ENCODE measurements around the gene CIDEB. TPM values are rescaled to one million over a fixed set of nuclear protein-coding genes. Genes with fewer than 3 reads are reported as not detected.

Gene CIDEB
- total RNA-seq, 1 donor from 2014 or later, result 2.4 TPM

DNA sequence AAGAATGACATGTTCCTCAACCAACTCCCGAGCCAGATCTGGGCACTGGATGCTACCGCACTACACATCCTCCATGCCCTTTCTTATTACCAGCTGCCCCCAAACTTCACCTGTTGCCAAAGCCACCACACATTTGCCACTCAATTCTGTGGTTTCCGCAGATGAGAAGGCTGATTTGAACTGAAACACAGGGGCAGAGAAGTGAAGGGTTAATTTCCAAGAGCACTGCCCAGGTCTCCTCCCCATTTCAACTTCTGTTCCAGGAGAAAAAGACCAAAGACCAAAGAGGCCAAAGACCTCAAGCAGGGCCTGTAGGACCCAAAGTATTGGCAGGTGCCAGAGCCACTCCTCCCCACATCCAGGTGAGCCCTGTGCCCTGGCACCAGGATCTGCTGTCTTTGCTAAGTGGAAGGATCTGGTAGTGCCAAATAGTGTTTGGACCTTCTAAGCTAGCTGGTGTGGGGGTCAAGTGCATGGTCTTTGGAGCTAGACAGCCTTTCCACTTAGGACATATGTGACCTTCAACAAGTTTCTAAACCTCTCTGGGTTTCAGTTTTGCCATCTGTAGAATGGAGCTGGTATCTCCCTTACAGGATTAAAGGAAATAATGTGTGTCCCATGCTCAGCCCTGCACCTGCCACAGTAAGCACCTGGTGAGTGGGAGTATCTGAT lies 16.2 kb downstream of the CIDEB start:
- no peak for DNase-seq (ENCODE audit: low read depth in 2 of 2)

DNA sequence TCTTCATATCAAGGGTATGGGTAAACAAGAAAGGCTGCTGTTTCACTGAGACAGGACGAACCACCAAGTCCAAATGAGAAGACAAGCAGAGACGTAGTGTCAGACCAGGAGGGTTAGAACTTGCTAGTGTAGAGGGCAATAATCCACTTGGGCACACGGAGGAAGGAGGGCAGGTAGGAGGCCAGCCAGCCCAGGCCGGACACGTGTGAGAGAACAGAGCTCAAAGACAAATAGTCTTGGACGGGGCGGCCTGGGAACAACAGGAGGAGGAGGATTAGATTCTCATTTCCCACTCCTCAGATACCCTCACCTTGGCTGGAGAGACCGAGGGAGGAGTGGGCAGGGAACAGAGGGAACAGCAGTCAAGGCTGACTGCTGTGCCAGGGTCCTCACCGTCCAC lies 17.0 kb downstream of the CIDEB start:
- DNase-seq (ENCODE audit: low read depth in 2 of 2), result no peak

- DNase-seq (ENCODE audit: low read depth in 2 of 2), result no peak
Measured at GRCh38 chr14:24289649-24290280, 18.0 kb downstream of the CIDEB start.

- no peak for DNase-seq (ENCODE audit: low read depth in 2 of 2)
Measured at GRCh38 chr14:24286996-24287395, 20.8 kb downstream of the CIDEB start.

- no peak for DNase-seq (ENCODE audit: low read depth in 2 of 2)
Measured at GRCh38 chr14:24285351-24285750, 22.4 kb downstream of the CIDEB start.

DNA sequence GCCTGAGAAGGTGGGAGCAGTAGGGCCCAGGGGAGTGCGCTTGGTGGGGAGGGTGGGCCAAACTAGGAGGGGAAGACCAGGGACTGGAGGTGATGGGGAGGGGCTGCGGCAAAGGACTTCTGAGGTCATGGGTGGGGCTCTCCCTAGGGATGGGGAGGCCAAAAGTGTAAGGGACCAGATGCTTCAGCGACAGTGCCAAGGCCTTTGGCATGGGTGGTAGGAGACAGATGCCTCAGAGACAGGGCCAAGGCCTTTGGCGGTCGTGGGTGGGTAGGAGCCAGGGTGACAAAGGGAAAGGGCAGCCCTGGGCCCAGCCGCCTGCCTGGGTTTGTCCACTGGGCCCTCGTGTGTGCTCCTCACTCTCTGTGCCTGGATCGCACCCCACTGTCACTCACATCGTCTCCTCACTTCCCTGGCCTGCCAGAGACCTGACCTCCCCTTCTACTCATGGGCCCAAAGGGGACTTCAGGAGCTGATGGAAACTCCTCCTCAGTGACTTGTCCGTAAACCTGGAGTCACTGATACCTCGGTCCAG lies 23.2 kb downstream of the CIDEB start:
- no peak for DNase-seq (ENCODE audit: low read depth in 2 of 2)

DNA sequence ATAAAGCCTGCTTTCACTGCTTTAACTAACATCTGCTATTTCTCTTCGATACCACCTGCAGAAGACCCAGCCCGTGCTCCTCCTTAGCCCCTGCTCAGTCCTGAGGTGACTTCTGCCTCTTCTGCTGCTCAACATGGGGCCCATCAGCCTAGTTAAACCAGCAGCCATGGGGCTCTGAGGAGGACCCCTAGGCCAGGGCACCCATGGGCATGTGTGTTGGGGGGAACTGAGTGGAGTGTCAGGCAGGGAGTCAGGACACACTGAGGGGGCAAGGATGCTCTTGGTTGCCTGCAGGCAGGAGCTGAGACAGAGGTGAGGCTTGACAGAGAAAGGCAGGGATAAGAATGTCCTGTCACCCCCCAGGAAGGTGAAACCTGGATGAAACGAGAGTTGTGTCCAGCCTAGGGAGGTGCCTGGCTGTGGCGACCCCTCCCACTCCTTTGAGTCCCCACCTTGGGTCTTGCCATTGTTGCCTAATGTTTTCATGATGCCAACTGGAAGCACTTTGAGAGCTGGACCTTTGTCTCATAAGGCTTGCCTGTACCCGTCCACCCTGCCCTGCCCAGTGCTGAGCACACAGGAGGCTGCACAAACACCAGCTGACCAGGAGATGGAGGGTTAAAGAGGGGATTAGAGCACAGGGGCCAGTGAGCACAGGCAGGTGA lies 23.8 kb downstream of the CIDEB start:
- no peak for DNase-seq (ENCODE audit: low read depth in 2 of 2)

DNA sequence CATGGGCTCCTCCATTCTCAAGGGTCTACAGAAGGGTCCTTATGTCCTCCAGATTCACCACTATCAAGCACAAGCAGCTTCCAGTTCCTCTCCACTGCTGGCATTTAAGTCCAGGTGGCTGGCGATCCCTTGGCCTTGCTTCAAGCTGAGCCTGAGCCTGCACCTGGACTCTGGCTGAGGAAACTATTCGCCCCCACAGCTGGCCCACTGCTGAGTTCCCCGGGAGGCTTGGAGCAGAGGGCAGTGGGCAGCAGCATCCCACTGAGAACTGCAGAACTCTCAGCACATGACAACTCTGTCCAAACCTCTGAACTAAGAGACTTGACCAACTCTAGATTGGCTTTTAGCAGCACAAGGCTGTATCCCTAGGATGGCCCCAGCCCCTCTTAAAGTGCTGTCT lies 25.0 kb downstream of the CIDEB start:
- no peak for DNase-seq (ENCODE audit: low read depth in 2 of 2)

DNA sequence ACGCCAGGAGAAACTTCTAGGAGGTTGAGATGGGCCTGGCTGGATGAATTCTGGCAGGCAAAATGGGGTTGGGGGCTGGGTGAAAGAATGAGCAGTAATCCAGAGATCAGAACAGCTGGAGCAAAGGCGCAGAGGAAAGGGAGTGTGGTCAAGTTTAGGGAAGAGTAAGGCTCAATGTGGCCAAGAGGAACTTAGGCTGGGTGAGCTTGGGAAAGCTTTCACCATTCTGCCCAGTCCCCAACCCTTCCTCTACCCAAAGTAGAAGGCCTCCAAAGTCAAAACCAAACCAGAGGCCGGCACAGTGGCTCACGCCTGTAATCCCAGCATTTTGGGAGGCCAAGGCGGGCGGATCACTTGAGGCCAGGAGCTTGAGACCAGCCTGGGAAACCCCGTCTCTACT lies 26.1 kb downstream of the CIDEB start:
- no peak for DNase-seq (ENCODE audit: low read depth in 2 of 2)

DNA sequence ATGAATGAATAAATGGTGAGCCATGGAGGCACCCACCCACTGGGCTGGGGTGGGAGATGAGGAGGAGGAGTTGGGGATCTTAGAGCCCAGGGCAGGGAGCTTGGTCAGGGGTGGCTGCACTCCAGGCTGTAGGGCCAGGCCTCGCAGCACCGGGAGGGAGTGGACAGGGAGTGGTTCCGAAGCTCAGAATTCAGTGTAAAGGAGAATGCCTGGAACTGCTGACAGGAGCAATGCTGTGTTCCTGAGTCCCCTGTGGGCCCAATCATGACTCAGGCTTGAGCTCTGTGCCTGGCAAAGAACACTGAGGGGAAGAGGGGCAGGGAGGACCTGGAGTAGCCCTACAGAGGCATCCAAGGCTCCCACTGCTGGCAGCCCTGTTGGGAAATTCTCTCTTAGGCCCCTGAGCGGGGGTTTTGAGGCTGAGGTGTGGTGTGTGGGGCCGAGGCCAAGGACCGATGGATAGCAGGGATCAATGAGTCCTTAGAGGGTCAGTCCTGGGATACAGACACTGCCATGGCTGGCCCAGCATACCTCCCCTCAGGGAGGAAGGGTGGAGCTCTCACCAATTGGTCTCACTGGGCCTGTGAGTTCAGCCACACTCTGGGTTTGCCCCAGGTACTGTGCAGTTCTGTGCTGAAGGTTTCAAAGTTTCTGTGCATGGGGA lies 26.8 kb downstream of the CIDEB start:
- DNase-seq (ENCODE audit: low read depth in 2 of 2), result no peak

- peak in 1 of 2 donors; percentile 13 for DNase-seq (ENCODE audit: low read depth in 2 of 2)
Measured at GRCh38 chr14:24279301-24280186, 28.2 kb downstream of the CIDEB start.

DNA sequence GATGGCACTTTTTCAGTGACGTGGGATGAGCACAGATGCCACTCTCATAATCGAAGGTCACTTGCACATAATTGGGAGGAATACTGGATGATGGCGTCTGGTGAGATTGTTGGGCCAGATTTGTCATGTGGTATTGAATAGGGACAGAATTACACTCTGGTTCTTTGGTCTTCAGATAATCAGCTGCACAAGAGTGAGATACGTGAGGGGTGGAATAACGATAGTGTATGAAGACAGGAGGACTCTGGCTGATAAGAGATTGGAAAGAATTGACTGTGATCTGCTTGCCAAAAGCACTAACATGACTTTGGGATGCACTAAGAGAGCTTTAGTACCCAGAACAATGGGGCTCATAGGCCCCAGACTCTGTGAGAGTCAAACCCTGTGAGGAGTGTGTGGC lies 29.4 kb downstream of the CIDEB start:
- no peak for DNase-seq (ENCODE audit: low read depth in 2 of 2)

- no peak for DNase-seq (ENCODE audit: low read depth in 2 of 2)
Measured at GRCh38 chr14:24277606-24278321, 30.0 kb downstream of the CIDEB start.

DNA sequence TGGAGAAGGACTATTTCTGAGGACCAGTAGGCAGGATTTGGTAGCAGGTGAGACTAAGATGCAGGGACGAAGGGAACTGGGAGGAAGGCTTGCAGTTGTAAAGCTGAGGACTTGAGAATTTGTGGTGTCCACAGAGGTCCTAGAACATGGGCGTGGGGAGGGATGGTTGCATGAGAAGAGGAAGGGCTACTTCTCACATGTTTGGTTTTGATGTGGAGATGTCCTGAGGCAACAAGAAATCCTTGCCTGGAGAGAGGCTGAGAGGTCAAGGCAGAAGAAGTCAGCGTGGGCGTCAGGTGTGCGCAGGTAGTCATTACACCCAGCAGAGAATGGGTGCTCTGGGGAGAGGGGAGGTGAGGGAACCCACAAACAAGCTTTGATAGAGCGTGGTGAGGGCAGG lies 30.7 kb downstream of the CIDEB start:
- DNase-seq (ENCODE audit: low read depth in 2 of 2), result no peak

DNA sequence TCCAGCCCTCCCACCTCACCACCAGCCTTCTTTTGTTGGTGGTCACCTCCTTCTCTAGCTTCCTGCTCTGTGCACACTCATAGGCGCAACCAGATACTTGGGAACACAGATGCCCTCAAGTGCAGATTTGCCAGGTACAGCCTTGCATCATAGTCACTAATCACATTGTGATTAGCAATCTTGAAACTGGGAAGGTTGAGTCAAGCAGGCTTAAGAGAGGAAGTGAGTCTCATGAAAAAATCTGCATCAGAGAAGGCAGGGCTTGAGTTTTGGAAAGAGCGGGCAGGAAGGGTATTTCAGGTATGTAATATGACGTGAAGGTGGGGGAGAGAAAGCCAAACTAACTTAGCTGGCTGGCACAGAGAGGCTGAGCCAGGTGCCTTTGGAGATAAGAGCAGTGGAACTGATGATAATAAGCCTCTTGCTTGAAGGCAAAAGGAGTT lies 33.7 kb downstream of the CIDEB start:
- DNase-seq (ENCODE audit: low read depth in 2 of 2), result no peak

- DNase-seq (ENCODE audit: low read depth in 2 of 2), result no peak
Measured at GRCh38 chr14:24273422-24273998, 34.3 kb downstream of the CIDEB start.

- DNase-seq (ENCODE audit: low read depth in 2 of 2), result no peak
Measured at GRCh38 chr14:24272467-24272866, 35.3 kb downstream of the CIDEB start.

DNA sequence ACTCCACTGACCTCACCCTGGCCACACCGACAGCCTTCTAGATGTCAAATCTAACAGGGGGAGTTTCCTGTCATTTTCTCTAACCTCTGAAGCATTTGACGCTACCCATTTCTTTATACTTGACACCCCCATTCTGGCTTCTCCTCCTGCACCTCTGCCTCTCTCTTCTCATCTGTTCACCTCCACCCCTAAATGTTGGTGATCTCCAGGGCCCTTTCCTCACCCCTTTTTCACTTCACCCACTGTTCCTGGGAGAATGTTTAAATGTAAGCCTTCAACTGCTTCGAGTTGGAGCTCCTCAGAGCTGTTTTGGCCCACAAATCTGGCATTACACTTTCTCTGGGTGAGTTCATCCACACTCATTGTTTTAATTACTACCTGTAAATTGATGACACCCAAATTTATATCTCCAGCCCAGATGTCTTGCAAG lies 35.9 kb downstream of the CIDEB start:
- DNase-seq (ENCODE audit: low read depth in 2 of 2), result no peak

DNA sequence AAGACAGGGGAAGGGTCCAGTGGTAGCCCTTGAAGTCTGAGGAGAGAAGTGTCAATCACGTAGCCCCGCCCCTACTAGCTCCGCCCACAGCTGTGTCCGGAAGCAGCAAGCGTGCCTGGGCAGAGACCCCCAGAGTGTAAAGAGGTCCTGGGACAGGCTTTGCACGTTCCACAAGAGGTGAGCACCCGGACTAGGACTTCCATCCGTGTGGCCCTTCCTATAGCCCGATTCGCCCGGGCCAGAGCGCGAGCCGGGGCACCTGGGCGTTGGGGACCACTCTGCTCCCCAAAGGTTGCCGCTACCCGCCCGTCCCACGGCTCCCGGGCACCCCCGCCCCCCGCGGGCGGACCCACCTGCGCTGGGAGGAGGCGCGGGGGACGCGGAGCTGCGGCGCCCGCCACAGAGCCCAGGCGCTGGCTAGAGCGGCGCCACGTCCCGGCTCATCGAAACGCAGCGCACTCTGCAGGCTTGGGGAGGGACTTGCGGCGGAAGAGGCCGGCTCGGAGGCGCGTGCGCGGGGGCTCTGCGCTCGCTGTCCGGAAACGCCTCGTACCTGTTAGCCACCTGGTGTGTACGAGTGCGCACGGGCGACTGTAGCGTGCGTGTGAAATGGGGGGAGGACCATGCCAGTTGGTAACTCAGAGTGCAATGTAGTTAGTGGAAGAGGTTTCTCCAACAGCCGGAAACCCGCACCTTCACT lies 36.5 kb downstream of the CIDEB start, which contains the start of gene RABGGTA:
Gene RABGGTA (minus strand): TSS at position 464 of the 700 bp plus-strand sequence. CDS start 482 bp downstream, outside the sequence.
- peak; percentile 78 to 90 for DNase-seq (ENCODE audit: low read depth in 2 of 2)

All from dermis microvascular lymphatic vessel endothelial cell (primary cell).